GM03348 (cell line): ENCODE data around the gene C1orf198.
A peak's percentile ranks its signal among the peaks of the same experiment; 100 is the strongest.

Source experiments
- DNase-seq: peaks from one replicate; pipeline ENCODE4 v3.0.0; 2012; ENCODE audit warnings: low spot score

C1orf198 gene

DNA sequence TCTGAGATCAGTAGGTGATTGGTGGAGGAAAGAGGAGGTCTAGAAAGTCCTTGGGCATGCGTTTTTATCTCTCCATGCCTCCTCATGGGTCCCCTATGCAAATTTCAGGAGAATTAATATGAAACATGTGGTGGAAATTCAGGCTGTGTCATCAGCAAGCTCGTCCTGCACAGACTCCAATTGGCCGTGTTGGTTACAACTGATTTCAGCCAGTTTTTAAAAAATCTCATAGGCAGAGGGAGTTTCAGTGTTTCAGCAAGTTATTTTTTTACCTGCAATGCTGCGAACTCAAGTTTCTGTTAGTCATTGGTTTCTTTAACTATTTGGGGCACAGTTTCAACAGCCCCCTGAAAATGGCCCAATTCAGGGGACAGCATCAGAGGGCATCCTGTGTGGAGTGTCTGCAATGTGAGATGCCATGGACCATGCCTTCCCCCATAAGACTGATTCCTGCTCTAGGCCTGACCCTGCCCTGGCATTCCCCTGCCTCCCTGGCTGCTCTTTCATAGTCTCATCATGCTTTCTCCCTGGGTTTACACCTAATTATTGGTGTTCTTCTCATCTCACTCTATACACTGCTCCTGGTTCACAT is 59.9 kb downstream of the C1orf198 start:
- DNase-seq: peak; percentile 72

- no peak for DNase-seq
Measured at GRCh38 chr1:230807561-230808280, 60.6 kb downstream of the C1orf198 start.

- DNase-seq: no peak
Measured at GRCh38 chr1:230807029-230807428, 61.3 kb downstream of the C1orf198 start.

DNA sequence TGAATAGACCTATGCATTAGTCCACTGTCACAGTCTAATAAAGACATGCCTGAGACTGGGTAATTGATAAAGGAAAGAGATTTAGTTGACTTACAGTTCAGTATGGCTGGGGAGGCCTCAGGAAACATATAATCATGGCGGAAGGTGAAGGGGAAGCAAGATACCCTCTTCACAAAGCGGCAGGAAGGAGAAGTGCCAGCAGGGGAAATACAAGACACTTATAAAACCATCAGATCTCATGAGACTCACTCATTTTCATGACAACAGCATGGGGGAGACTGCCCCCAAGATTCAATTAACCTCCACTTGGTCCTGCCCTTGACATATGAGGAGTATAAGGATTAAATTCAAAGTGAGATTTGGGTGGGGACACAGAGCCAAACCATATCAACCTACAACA is 61.8 kb downstream of the C1orf198 start:
- no peak for DNase-seq

DNA sequence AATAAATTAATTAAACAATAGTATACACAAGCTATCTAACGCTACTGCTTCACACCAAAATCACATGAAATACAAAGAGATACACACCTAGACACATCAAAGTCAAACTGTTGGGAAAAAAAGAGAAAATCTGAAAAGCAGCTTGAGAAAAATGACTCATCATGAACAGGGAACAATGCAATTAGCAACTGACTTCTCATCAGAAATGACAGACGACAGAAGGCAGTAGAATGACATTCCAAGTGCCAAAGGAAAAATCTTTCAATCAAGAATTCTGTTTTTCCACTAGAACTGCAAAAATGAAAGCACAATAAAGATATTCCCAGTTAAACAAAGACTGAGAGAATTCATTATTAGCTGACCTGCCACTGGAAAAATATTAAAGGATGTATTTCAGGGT is 63.9 kb downstream of the C1orf198 start:
- DNase-seq: no peak

GRCh38 chr1:230800891-230801840 is 67.2 kb downstream of the C1orf198 start:
- DNase-seq: no peak

- no peak for DNase-seq
Measured at GRCh38 chr1:230798491-230798890, 69.8 kb downstream of the C1orf198 start.

DNA sequence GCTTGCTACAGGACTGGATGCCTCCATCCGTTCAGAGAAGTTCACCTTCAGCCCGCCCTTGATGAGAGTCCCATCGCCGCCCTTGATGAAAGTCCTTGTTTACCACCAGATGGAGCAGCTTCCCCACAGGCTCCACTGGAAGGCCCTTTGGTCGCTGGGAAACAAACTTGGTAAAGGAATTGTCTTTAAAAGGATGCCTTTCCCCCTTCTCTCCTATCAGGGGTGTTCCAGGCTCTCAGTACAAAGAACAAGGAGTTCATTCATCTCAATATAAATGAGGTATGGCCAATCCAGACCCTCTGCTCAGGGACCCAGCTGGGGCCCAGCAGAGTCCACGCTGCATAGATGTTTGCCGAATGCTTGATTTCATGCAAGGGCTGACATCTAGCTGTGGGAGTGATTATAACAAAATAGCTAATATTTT is 70.4 kb downstream of the C1orf198 start:
- peak; percentile 88 for DNase-seq

DNA sequence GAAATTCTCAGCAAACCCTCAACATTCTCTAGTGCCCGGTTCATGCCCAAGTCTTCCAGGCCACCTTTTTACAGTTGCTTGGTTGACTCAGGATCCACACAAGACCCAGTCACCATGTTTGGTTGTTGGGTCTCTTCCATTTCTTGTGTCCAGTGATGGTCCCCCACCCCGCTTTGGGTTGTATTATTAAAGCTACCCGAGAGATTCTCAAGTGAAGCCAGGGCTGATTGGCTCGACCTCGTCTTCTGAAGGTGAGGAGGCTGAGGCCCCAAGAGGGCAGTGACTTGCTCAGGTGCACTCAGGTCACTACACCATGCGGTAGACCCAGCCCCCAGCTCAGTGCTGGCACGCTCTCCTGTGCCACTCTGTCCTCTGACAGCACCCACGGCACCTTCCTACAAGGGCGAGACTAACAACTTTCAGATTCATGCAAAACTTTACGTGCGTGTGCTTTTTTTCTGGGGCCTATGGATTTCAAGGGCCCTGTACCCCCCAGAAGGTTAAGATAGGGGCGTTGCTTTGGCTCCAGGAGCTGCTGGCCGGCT is 70.9 kb downstream of the C1orf198 start:
- peak; percentile 3 for DNase-seq

DNA sequence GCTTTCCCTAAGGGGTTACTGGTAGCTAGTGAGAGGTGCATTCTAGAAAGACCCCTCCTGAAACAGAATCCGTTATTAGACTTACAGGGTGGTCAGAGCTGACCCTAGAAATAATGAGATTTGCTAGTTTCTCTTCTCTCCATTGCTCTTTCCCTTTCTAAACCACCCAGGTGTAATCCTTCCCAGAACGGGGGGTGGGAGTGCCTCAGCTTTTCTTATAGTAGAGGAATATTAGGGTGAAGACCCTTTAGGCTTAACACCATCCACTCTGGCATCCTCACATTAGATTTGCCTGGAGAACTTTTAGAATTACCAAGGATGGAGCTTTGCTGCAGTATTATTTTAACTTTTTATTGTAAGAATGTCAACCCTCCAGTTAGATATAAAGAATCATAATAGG is 71.7 kb downstream of the C1orf198 start:
- DNase-seq: peak; percentile 1

DNA sequence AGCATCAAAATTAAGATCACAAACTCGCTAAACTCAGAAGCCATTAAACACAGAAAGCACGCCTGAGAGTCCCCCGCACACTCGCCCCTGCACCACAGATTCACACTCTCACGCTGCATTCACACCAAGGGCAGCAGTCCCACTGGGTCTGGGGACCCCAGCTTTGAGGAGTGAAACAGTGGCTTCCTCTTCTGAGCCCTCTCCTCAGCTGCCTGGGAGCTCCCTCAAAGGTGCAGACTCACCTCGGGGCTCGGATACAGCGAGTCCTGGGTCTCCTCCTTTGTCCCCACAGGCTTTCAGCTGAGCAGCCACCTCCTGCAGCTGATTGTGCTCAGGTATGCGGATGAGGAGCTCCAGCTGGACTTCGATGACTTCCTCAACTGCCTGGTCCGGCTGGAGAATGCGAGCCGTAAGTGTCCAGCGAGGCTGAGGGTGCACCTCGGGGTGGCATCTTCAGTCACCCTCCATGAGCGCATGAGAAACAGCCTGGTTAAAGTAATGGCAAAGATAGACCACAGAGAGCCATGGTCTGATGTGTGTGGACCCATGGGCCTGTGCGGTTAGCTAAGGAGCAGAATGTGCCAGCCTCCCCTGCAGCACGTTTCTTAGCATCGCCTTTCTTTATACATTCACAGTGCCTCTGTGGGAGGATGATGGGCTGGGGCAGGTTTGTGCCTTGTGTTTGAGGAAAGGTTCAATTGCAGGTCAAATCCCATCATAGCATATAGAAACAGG is 73.3 kb downstream of the C1orf198 start:
- DNase-seq: no peak

DNA sequence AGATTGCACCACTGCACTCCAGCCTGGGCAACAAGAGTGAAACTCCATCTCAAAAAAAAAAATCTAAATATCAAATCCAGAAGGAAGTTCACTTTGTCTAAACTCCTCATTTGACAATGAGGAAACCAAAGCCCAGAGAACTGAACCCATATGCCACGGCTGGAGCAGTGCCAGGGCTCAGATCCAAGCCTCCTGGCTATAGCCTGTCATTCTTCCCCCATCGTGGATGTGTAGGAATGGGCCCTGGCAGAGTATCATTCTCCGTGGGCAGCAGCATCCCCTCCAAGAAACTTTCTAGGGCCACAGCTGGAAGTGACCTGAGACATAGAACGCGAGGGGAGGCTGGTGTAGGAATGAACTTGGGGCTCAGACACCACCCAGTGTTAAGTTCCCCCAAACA is 73.9 kb downstream of the C1orf198 start:
- no peak for DNase-seq

DNA sequence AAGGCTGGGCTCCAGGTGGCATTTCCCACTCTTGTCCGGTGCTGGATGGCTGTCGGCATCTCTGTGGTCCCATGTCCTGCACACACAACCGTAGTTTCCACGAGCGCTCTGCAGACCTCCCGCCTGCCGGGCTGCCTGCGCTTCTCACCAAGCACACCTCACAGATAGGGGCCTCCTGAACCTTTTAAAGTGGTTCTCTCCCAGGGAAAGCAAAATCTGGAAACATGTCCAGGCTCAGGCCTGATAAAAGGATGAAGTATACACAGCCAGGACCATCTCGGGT is 74.9 kb downstream of the C1orf198 start:
- DNase-seq: no peak

GRCh38 chr1:230792691-230793462 is 75.4 kb downstream of the C1orf198 start:
- DNase-seq: peak; percentile 3

- peak; percentile 2 for DNase-seq
Measured at GRCh38 chr1:230791986-230792564, 76.2 kb downstream of the C1orf198 start.

GRCh38 chr1:230790026-230790425 is 78.3 kb downstream of the C1orf198 start:
- no peak for DNase-seq

DNA sequence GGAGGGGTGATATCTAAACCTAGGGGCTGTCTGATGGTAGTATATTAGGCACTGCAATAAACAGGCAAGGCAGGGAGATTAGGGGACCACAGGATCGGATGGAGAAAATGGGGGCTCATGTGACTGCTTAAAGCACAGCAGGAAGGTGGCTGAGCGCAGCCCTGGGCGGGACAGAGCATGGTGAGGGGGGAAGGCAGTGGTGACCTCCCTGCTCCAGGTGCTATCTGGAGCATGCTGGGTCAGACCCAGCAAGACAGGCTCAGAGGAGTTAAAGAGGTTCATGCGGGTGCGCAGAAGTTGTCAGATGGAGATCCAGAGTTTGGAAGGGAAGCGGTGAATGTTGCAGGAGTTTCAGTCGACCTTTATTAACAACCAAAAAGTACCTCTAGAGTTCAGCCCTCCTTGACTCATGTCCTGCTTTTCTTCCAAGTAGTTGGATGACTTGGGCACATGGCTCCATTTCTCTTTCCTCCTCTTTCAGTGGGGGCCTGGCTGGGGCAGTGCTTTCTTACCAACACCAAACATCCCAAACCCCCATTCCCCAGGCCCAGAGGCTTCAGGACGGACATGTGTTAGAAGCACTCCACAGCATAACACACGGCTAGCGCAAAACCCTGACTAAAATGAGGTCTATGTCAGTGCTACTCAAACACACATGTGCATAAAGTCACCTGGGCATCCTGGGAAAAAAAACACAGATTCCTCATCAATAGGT is 79.6 kb downstream of the C1orf198 start:
- DNase-seq: no peak

GRCh38 chr1:230787471-230787870 is 80.8 kb downstream of the C1orf198 start:
- DNase-seq: no peak
